NCI-H146 treated with DMSO at 0.1 percent for 48 hours (cell line): ENCODE measurements around the gene FOXL1.

Experiments used
- DNase-seq: peaks from one replicate; lab custom pipeline; 2025; ENCODE audit not compliant: unreplicated experiment; lab: John Stamatoyannopoulos, UW

FOXL1 gene

DNA sequence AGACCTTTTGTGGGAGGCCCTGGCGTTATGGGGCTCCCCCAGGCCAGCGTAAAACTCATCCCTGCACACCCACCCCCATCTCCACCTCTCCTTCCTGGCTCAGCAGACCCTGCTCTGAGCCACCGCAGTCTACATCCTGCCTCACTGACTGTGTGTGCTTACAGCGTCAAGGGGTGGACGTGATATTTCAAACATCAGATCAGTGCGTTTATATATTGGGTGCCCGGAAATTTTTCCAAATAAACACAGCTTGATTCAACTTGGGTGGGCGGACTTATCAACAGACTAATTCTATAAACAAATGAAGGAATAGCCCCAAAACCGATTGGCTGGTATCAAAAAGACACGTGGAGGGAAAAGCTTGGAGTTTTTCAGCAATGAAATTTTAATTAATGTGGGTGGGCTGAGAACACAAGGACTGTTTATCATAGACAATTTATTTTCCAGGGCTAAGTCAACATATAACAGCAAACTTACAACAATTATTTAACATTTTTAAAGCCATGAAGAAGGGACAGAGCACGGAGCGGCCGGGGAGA lies at the start of gene FOXL1:
FOXL1 (plus strand) TSS at position 489 of the 539 bp plus-strand sequence. CDS start 175 bp downstream, outside the sequence.
- DNase-seq = no peak

DNA sequence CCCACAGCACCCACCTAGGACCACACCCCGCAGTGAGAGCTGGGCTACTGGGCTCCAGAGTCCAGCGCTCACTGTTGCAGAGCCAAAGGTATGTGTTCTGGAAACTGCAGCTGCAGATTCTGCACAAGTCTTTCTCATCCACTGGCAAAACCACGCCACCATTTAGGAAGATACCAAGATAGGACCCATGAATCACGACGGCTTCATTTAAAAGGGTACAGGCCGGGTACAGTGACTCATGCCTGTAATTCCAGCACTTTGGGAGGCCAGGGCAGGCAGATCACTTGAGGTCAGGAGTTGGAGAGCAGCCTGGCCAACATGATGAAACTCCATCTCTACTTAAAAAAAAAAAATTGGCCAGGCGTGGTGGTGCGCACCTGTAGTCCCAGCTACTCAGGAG lies 49.2 kb upstream of the FOXL1 start:
- no peak for DNase-seq

DNA sequence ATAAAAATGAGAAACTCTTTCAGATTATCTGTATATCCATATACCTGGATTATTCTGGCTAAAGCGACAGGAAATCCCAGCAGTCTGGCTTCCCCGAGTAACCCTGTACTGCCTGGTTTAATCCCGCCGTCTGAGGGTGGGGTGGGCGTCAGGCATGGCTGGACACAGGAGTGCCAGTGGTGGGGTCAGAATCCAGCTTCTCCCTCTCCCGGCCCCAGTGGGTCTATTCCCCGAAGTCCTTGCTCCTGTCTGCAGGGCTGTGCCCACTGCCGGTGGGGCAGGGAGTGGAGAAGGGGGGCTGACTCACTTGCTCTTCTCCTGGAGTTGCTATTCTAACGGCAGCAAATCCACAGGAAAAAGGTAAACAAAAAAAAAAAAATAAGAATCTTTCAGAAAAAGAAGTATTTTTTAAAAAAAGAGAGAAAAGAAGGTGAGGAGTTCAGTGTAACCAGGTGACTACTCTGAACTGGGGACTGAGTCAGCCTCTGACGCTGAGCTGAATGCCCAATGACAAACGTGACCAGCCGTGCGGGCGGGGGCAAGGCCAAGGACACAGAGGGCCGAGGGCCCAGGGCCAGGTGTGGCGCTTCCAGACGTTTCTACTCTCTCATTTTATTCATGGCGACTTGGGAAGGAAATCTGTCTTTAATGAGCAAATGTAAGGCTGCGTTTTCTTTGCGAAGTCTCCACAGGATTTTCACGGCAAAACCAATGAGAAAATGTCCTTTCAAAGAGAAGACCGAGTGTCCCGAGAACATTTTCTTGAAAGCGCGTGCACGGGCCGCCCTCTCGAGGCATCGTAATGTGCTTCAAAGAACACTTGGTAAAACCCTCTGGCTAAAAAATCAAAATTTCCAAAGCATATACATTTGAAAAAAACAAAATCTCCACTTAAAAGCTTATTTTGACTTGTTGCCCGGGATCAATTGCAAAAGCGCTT lies 47.8 kb upstream of the FOXL1 start:
- DNase-seq = no peak

DNA sequence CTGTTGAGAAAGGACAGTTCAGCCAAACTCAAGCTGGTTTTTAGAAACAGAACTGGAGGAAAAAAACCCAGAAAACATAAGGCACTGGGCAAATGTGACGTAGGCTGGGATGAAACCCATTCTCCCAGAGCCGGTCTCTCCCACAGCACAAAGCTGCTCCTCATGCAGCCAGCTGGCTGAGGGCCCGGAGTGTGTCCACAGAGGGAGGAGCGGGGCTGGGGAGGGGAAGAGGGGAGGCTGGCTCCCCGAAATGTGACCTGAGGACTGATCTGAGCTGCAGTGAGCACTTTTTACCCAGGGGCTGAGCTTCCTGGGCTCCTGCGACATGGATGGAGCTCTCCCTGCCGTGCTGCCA lies 47.2 kb upstream of the FOXL1 start:
- DNase-seq = no peak

DNA sequence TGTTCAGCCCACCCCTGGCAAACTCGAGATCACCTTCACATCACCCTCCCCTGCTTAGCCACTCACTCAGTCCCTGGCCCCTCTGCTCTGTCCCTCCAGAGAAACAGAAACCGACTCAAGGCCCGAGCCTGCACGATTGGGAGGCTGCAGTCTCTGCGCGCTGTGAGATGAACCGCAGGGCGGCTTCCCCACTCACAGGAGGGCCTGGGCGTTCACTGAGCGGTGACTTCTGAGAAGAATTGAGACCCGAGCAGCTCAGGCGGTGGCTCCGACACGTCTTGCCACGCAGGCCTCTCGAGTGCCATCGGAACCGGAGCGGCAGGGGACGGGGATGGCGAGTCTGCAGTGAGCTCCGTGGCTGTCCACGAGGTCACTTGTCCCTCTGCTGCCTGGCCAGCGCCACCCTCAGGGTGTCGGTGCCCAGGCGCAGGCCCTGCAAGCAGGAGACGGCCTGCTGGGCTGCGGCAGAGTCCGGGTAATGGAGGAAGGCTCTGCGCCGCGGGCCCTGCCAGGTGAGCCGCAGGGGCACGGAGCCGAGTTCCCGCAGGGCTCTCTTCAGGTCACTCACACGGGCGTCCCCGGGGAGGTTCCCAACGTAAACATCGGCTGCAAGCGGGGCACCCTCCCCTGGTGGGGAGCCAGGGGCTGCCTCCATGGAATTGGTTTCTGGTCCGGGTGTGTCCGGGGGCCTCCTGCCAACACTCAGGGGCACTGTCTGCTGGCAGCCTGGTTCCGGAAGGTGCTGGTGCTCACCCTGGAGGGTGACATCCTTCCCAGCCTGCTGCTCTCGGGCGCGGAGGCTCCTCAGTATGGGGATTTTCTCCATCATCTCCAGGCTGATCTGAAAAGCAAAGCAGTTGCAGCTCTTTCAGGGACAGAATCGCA lies 46.5 kb upstream of the FOXL1 start:
- no peak for DNase-seq

DNA sequence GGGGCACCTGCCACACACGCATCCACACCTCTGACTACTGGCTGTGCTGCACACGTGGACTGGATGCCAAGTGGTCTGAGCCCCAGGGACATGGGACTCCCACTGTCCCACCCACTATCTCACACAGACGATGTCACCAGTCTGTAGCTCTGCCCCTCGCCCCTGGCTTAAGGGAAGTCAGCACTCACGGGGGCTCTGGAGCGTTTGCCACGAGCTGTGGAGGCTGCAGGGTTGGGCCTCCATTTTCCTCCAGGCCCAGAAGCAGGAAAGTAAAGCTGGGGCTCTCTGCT lies 45.9 kb upstream of the FOXL1 start:
- no peak for DNase-seq

DNA sequence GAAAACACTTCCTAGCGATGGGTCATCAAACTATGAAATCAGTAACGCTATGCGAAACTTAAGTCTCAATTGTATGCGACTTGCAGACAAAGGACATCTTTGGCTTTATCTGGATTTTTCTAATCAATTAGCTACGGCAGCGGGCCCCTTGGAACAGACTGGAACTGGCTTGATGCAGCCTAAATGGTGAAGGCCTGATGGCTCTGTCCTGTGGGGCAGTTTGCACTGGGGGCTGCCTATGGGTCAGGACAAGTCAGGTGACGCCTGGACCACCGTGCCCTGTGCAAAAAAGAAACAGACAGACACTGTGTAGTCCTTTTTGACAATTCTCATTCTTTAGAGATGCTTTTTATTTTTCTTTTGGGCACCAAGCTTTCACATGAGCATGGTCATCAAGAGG lies 45.3 kb upstream of the FOXL1 start:
- no peak for DNase-seq

DNA sequence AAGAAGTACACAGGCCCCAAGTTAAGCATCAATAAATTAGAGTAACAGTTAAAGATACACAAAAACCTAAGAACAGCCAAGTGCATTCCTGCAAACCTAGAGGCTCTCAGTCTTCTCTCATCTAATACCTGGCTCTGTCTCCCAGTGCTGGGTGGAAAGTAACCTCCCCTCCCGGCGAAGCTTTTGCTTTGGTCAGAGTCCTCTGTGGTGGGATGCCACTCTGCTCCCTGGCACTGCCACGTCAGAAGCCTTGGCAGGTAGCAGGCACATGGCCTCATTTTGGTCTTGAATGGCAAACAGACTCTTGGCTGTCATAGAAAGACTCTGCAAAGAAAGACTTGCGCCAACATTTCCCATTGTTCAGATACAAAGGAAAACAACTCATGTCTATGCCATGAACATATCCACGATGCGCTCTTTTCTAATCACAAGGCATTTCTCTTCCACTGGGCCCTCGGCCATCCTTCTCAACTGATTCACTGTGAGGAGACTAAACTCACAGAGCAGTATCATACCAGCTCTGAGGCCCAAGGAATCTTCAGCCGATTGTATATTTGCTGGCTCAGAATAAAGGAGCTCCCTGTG lies 44.5 kb upstream of the FOXL1 start:
- DNase-seq = no peak

DNA sequence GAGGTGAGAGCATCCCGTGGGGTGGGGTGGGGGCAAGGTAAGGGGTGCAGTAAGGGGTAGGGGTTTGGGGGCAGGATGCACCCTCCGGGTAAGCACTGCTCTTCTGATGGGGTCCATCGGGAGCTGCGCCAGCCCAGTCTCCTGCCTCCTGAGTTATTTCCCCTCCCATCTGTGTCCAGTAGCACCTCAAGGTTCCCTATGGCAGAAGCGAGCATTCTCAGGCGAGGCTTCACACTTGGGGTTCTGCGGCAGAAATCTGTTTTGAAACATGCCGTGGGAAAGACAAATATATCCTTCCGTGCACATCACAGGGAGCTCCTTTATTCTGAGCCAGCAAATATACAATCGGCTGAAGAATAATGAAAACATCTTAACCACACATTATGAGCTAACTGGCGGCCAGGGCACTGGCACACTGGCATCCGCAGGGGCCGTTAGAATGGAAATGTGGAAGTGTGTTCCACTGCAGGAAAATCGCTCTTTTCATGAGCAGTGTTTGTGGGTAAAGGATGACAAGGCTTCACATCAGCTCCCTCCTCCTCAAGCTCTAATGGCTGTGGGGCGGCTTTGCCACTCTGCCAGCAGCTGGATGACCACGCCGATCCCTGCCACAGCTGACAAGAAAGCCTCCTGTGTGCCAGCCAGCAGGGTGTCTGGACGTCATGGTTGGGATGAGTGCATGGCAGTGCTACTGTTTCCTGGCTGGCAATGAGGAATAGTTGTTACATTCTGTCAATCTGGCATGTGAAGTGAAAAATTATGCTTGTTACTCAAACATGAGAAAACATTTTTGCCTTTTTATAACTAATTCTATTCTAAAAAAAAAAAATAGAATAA lies 43.4 kb upstream of the FOXL1 start:
- no peak for DNase-seq

DNA sequence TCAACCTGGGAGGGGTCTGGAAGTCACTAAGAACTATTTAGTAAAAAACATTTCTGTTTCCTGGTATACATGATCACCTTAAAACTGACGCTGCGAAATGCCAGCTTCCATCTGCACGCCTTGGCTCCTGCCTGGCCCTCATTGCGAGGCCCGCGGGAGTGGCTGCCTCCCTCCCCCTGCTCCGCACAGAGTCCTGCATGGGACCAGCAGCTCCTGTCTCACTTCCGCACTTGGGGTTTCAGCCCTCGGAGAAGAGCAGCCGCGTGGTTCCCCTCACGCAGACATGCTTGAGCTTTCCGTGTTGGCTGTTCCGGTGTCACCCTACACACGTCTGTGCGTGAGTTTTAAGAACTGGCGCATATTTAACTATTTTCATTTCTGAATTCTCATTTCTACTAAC lies 41.7 kb upstream of the FOXL1 start:
- no peak for DNase-seq

DNA sequence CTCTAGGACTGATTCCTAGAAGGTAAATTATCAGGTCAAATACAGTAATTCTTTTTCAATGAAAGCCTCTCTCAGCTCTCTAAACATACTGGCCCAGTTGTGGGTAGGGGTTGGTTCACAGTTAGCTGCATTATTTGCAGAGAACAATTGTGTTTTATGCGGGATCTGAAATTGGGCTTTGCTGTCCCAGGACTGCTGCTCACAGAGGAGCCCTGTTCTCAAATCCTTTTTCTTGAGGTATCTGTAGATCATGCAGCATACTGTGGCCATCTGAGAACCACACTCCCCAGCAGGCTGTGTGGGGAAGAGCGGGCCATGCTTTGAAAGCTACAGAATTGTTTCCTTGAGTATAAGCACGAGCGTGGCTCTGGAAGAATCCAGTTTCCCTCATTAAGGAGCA lies 40.9 kb upstream of the FOXL1 start:
- DNase-seq = no peak

DNA sequence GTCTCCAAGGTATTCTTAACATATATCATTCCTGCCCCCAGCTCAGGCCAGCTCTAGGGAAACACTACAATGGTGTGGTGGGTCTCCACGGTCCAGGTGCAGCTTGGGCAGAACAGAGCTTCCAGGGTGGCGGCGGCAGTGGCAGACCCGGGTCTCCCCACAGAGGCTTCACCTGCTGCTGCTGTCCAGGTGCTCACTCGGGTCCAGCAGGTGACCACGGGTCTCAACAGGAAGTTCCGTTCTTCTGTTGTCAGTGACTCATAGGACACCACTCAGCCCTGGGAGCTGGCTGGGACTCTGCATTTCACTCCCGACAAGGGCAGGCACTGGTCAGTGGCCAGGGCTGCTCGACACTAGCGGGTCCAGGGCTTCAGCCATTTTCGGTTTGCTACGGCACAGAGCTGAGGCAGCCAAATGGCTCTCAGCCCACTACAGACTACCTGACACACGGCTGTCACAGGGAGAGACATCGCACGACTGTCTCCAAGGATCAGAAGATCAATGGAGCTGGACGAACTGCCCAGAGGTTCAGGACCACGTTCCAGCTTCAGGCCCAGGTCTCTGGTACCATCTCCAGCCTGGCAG lies 40.1 kb upstream of the FOXL1 start:
- DNase-seq = no peak

DNA sequence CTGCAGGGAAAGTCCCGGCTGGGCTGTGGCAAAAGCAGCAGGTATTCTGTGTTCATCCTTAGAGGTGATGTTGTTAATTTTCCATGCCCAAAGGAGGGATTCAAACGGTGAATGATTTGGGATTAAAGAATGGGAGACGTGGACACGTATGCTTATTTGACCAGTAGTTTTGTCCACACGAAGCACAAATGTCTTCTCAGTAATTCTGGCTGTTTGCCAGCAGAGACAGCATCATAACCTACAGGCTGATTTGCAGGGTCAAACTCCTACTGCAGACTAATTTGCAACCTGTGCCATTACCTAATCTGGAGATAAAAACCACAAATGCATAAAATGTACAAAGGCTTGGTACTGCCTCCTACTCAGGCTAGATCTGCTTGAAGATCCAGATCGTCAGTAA lies 37.5 kb upstream of the FOXL1 start:
- DNase-seq = no peak

DNA sequence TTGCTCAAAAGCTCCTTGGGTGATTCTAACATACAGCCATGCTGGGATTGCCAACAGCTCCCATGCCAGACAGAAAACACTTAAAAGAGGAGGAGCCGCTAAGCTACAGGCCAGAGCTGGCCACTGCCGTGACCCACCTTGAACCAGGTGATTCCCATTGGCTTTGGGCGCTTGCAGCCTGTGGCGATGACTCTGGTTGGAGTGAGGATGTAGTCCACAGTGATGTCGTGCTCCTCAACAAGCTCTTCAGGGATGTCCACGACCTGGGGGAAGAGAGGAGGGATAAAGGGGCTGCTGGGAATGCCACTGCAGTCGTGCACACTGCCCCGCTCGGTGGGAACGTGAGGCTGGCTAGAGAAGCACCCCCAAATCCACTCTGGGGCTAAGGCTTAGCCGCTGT lies 36.8 kb upstream of the FOXL1 start:
- DNase-seq = no peak

DNA sequence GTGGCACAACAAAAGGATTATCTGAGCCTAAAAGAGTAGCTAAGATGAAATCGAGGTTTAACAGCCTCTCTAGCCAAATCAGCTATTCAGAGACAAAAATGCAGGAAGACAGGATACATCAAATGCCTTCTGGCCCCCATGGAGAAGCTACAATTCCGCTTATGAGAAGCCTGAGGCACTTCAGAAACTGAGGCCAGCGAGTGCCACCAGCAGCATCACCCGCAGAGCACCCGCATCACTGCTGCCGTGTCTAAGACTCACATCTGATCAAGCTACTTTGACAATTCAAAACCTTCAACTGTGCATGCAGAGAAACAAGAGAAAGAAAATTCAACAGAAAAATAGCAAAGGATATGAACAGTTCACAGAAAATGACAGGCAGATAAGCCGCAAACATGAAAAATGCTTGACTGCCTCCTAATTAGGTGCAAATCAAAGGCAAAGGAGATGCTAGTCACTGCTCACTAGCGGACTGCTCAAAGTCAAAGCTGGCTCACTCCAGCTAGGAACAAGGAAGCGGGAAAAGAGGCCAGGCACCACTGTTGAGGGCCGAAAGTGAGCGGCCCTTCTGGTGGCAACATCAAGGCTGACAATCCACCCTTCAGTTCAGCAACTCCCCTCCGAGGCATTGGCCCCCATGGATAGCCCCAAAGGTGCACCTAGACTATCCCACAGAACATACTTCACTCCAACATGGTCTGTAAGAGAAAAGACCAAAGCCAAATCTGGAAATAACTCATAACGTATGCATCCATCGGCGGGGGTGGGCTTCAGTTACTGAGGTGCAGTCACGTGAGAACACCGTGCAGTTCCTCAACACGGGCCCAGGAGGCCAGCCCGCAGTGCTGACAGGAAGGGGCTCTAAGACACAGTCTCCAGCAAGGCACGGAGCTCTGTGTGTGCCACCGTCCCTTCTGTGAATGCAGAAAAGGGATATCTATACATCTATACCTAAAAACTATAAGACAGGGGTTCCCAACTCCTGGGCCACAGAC lies 35.3 kb upstream of the FOXL1 start:
- no peak for DNase-seq

DNA sequence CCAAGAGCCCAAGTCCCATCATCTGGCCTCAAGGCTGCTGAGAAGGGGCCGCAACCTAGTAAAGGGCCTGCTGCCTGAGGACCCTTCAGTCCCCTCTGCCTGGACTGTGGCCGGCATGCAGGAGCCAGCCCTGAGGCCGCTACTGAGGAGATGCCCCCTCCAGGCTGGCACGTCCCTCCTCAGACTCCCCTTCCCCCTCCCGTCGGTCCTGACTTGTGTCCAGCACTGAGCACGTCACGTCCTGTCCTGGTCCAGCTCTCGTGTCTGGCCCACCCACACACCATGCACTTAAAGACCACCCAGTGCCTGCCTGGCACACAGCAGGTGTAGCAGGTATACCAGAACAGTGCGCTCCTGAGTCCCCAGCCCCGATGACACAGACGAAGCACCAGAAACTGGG lies 32.9 kb upstream of the FOXL1 start:
- DNase-seq = no peak

DNA sequence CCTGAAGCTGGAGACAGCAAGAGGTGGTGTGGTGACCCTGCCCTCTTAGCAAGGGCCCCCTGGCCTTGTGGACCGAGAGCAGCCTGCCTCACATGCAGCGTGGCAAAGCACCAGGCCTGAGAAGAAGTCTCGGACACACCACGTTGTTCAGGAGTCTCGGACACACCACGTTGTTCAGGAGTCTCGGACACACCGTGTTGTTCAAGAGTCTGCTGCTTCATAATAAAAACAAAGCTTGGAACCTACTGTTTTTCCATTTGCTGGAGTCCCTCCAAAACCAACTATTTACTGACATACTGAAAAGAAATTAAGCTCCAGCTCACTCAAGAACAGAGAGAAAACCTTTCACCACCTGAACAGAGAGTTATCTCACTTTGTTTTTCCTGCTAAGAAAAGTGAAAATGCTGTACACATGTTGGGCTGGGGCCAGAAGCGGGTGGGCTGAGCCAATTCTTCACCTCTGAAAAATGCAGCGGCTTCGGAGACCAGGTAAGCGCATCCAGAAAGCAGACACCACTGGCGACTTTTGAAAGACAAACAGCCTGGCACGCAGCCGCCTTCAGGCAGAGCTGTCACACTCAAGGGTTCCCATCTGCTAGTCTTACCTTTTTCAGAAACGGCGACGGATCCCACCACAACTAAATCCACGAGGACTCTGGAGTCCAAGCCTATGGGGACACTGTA lies 32.3 kb upstream of the FOXL1 start:
- no peak for DNase-seq

DNA sequence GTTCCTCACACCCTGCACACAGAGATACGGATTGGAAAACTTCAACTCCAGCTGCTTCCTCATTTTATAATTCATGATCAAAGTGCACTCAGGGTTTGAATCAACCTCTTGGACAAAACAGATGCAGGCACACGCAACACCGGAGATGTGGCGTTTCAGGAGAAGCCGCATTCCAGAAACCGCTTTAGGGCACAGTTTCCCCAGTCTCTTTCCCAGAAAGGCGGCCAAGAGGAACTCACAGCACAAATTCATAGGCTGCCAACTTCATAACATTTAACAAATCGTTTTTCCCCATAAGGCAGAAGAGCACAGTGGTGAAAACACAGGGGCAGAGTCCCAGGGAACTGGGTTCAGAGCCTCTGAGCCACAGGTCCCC lies 31.7 kb upstream of the FOXL1 start:
- no peak for DNase-seq

DNA sequence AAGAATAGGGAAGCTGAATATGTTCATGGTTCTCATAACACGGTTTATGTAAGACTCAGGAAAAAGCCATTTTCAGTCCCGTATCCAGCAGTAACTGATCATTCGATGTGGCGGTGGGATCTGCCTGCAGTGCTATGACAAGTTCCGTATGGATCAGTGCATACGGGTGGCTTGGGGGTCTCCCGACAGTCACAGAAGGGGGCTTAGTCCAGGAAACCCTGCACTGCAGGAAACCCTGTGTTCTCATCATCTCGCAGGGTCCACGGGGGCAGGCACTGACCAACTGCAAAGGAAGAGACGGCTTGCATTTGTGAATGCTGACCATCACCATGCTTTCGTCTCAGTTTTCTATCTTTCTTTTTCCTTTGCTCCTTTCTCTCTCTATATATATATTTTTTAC lies 31.1 kb upstream of the FOXL1 start:
- DNase-seq = no peak
